OCI-LY3 (cell line): ENCODE data around the gene CDR2L.

Source experiments
- H2AFZ ChIP-seq: fragments of 200-600, 300-600 bp; shearing (Covaris generic); 2 replicates; pipeline ENCODE4 v1.6.0; 2014; ENCODE audit warnings: antibody characterized with exemption, low read depth, low read length
- H3K27ac ChIP-seq: fragments of 200-600, 300-600 bp; sonication (generic); 2 replicates; pipeline ENCODE4 v1.5.1; 2014; ENCODE audit warnings: mild to moderate bottlenecking, low read length, moderate library complexity, mixed read lengths
- H3K27me3 ChIP-seq: fragments of 200-600, 300-600 bp; sonication (generic); 2 replicates; pipeline ENCODE4 v1.6.1; 2014; ENCODE audit warnings: low read depth, low read length, mixed read lengths
- H3K36me3 ChIP-seq: fragments of 200-600, 300-600 bp; sonication (generic); replicated peaks from 2 replicates; pipeline ENCODE3; 2014; ENCODE audit warnings: low read depth, low read length, mixed read lengths
- H3K4me1 ChIP-seq: fragments of 300-600, 200-600 bp; sonication (generic); 2 replicates; pipeline ENCODE4 v1.6.1; 2014; ENCODE audit warnings: low read length, mixed read lengths
- H3K4me2 ChIP-seq: fragments of 200-600, 300-600 bp; sonication (generic); 2 replicates; pipeline ENCODE4 v1.6.1; 2014; ENCODE audit warnings: low read length, mixed read lengths
- H3K4me3 ChIP-seq: fragments of 300-600, 200-600 bp; sonication (generic); 2 replicates; pipeline ENCODE4 v1.5.1; 2014; ENCODE audit warnings: antibody characterized with exemption, mild to moderate bottlenecking, low read length, moderate library complexity
- H3K79me2 ChIP-seq: fragments of 300-600, 200-600 bp; shearing (Covaris generic); 2 replicates; pipeline ENCODE4 v1.6.1; 2014; ENCODE audit warnings: mild to moderate bottlenecking, low read length, mixed read lengths
- H3K9ac ChIP-seq: fragments of 300-600, 200-600 bp; shearing (Covaris generic); 2 replicates; pipeline ENCODE4 v1.6.0; 2014; ENCODE audit warnings: mild to moderate bottlenecking, low read length, moderate library complexity
- H3K9me3 ChIP-seq: fragments of 200-600, 300-600 bp; shearing (Covaris generic); 2 replicates; pipeline ENCODE4 v1.6.1; 2014; ENCODE audit warnings: low read length, mixed read lengths; ENCODE audit not compliant: insufficient read depth
- H4K20me1 ChIP-seq: fragments of 200-600, 300-600 bp; sonication (generic); 2 replicates; pipeline ENCODE4 v1.6.1; 2016; ENCODE audit warnings: low read length, mixed read lengths; ENCODE audit not compliant: insufficient read depth
- EZH2phosphoT487 ChIP-seq: fragments of 200-600 bp; shearing (Covaris generic); IDR thresholded peaks from 2 replicates; pipeline ENCODE4 v1.6.1; 2018; ENCODE audit warnings: antibody characterized with exemption, mixed run types, low read depth
- TF ChIP-seq, protein P1 (sequence below): fragments of 200-600, 300-600 bp; sonication (generic); IDR thresholded peaks from 2 replicates; pipeline ENCODE4 v1.5.1; 2014; ENCODE audit warnings: antibody characterized with exemption, low read length, low read depth

The CDR2L gene

DNA sequence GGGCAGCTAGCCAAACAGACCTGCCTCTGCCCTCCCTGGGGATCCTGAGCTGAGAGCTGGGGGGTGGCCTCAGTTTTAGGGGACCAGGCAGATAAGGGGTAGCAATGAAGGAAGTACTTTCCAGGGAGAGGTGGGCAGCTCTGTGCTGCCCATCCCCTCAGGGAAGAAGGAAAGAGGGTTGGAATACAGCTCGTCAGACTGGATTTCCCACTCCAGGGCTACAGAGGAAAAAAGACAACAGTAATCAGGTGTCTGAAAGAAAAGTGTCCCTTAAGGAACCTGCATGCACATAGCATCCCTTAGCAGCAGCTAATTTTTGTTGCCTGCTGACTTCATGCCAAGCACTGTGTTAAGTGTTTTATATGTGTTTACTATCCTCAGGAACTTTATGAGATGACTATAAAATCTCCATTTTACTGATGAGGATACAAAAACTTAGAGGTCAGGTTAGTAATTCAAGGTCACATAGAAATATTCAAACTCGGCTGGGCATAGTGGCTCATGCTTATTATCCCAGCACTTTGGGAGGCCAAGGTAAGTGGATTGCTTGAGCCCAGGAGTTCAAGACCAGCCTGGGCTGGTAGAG is 21.8 kb downstream of the CDR2L start:
- no peaks in the 10 kb centered on the region for H4K20me1 ChIP-seq
- no peaks in the 10 kb centered on the region for H3K36me3 ChIP-seq
- H3K27ac ChIP-seq = no peak overlapping the region
- H2AFZ ChIP-seq = no peak overlapping the region
- no peaks in the 10 kb centered on the region for H3K9me3 ChIP-seq
- TF ChIP-seq, protein P1, sequence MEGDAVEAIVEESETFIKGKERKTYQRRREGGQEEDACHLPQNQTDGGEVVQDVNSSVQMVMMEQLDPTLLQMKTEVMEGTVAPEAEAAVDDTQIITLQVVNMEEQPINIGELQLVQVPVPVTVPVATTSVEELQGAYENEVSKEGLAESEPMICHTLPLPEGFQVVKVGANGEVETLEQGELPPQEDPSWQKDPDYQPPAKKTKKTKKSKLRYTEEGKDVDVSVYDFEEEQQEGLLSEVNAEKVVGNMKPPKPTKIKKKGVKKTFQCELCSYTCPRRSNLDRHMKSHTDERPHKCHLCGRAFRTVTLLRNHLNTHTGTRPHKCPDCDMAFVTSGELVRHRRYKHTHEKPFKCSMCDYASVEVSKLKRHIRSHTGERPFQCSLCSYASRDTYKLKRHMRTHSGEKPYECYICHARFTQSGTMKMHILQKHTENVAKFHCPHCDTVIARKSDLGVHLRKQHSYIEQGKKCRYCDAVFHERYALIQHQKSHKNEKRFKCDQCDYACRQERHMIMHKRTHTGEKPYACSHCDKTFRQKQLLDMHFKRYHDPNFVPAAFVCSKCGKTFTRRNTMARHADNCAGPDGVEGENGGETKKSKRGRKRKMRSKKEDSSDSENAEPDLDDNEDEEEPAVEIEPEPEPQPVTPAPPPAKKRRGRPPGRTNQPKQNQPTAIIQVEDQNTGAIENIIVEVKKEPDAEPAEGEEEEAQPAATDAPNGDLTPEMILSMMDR = no peak
- no peak for TF ChIP-seq EZH2phosphoT487
- H3K79me2 ChIP-seq = peaks cover 14% of the 10 kb centered on the region
- no peaks in the 10 kb centered on the region for H3K27me3 ChIP-seq
- H3K9ac ChIP-seq = no peak overlapping the region
- no peak overlapping the region for H3K4me2 ChIP-seq
- peaks cover 14% of the 10 kb centered on the region for H3K4me1 ChIP-seq
- H3K4me3 ChIP-seq = no peak overlapping the region

DNA sequence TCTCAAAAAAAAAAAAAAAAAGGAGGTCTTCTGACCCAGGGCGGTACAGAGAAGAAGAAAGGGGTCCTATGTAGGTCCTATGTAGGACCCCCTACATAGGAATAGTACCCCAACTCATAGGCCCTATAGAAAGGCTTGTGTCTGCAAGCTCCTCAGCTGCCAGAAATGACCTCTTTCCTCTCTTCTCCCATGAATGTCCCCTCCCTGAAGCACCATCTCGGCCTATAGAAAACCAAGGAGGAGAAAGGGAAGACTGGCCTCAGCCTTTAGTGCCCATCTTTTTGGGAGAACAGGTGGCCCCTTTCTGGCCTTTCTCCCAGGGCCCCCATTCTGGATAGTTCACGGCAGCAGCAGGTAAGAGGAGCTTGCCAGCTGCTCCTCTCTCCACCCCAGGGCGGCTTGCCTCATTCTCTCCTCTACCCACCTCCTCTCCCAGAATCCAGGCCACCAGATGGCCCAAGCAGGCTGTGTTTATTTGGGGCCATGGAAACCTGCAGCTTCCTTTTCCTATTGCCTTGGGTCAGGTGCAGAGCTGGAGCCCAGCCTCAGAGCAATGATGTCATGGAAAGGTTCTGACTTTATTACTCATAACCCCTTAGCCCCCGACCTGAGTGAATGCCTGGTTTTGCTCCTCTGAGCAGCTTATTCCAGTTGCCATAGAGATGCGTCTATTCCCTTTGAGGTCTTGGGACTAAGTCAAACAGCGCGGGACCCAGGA is 23.4 kb downstream of the CDR2L start:
- TF ChIP-seq EZH2phosphoT487 = no peak
- TF ChIP-seq, protein P1 = no peak
- H4K20me1 ChIP-seq = no peaks in the 10 kb centered on the region
- H2AFZ ChIP-seq = no peak overlapping the region
- H3K4me1 ChIP-seq = peaks cover 14% of the 10 kb centered on the region
- peaks cover 26% of the 10 kb centered on the region for H3K79me2 ChIP-seq
- H3K9ac ChIP-seq = no peak overlapping the region
- H3K4me2 ChIP-seq = no peak overlapping the region
- no peaks in the 10 kb centered on the region for H3K27me3 ChIP-seq
- no peaks in the 10 kb centered on the region for H3K36me3 ChIP-seq
- H3K4me3 ChIP-seq = no peak overlapping the region
- no peak overlapping the region for H3K27ac ChIP-seq
- H3K9me3 ChIP-seq = no peaks in the 10 kb centered on the region

DNA sequence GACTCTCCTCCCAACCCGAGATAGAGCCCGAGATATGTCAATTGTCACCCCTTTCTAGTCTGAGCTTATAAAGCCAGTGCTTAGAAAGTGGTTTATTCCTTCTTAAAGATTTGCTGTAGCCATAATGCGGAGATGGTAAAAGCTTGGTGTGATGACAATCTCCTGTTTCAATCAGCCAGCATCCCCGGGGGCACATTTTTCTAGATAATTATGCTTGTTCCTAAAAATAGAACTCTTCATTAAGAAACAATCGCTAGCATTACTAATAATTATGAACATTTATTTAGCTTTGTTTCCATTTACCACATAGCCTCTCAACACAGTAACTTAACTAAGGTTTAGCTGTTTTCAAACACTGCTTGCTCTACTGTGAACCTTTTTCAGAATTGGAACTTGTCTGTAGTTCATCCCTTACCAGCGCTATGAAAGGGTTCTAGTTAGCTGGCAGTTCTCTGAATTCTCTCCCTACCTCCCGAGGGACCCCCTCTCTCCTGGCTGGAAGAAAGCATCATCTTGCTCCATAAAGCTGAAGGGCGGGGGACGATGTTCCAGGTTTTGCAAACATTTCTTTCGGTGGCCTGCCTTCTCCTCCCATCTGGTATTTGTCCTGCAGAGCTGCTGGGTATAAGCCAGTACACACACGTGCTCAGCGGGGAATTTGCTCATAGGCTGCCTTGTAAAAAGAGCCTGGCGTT is 24.1 kb downstream of the CDR2L start:
- peaks cover 2% of the 10 kb centered on the region for H3K36me3 ChIP-seq
- H3K79me2 ChIP-seq = peaks cover 28% of the 10 kb centered on the region
- H3K9me3 ChIP-seq = no peaks in the 10 kb centered on the region
- TF ChIP-seq EZH2phosphoT487 = no peak
- TF ChIP-seq, protein P1 = no peak
- H4K20me1 ChIP-seq = no peaks in the 10 kb centered on the region
- H3K27ac ChIP-seq = no peak overlapping the region
- H3K4me1 ChIP-seq = peaks cover 14% of the 10 kb centered on the region
- H3K4me3 ChIP-seq = peak overlapping the region; percentile 94
- peak overlapping the region; percentile 94 for H2AFZ ChIP-seq
- peak overlapping the region; percentile 97 for H3K4me2 ChIP-seq
- peak overlapping the region; percentile 81 for H3K9ac ChIP-seq
- no peaks in the 10 kb centered on the region for H3K27me3 ChIP-seq

DNA sequence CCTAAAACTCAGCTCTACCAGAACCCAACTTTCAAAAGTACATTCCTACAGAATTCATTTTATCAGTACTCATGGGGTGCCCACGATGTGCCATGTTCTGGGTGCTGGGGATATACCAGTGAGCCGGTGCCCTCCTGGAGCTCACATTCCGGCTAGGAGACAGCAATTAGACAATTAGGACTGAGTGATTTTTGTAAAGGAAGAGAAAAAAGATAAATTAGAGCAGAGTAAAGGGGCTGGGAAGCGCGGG is 24.6 kb downstream of the CDR2L start:
- Histone ChIP-seq H2AFZ (peak overlapping the region; percentile 94), H3K27ac (peak overlapping the region; percentile 28), H3K36me3 (peaks cover 5% of the 10 kb centered on the region), H3K9me3 (no peaks in the 10 kb centered on the region), H3K4me1 (peaks cover 14% of the 10 kb centered on the region), H3K4me2 (peak overlapping the region; percentile 97), H4K20me1 (no peaks in the 10 kb centered on the region), H3K79me2 (peaks cover 31% of the 10 kb centered on the region), H3K9ac (peak overlapping the region; percentile 81), H3K27me3 (no peaks in the 10 kb centered on the region), H3K4me3 (peak overlapping the region; percentile 94)
- no peak for TF ChIP-seq EZH2phosphoT487
- TF ChIP-seq, protein P1 = no peak
